Fibroblast of the aortic adventitia (primary cell): ENCODE measurements around the gene NPIPB6. TPM values are rescaled to one million over a fixed set of nuclear protein-coding genes. Genes with fewer than 3 reads are reported as not detected.
A peak's percentile ranks its signal among the peaks of the same experiment; 100 is the strongest.

Source experiments
- DNase-seq: peaks from one replicate; pipeline ENCODE4 v3.0.0-alpha.2; 2010; ENCODE audit warnings: low read depth
- H3K4me3 ChIP-seq: 2 replicates; pipeline ENCODE4 v1.5.1; 2011; ENCODE audit warnings: low read depth, mild to moderate bottlenecking, control low read depth, low read length, moderate library complexity
- CTCF ChIP-seq: IDR thresholded peaks from 2 replicates; pipeline ENCODE4 v1.5.1; 2011; ENCODE audit warnings: mild to moderate bottlenecking, low read length, control low read depth, inconsistent platforms; ENCODE audit not compliant: insufficient read depth
- total RNA-seq: library from RNA; depleted of rRNA; stranded (reverse); fragments of >200 nt; gene quantifications from 2 replicates; pipeline ENCODE4 v1.2.3, GENCODE V29; 2012; ENCODE audit warnings: low replicate concordance

NPIPB6 gene
- total RNA-seq, 1 donor = not detected

- no peak for TF ChIP-seq CTCF
- no peak for DNase-seq
Observed at GRCh38 chr16:28319476-28320022, 43.8 kb downstream of the NPIPB6 start.

GRCh38 chr16:28318042-28318744 lies 45.1 kb downstream of the NPIPB6 start:
- H3K4me3 ChIP-seq = no peak overlapping the region
- no peak for DNase-seq
- no peak for TF ChIP-seq CTCF

More at GRCh38 chr16:28319476-28320022, 43.8 kb downstream of the NPIPB6 start:
- no peak overlapping the region for H3K4me3 ChIP-seq

- H3K4me3 ChIP-seq = no peak overlapping the region
- peak; percentile 39 for DNase-seq
- TF ChIP-seq CTCF = peak; percentile 89
Observed at GRCh38 chr16:28317040-28317880, 46.0 kb downstream of the NPIPB6 start.

GRCh38 chr16:28316054-28316453 lies 47.3 kb downstream of the NPIPB6 start:
- TF ChIP-seq CTCF = no peak
- DNase-seq = no peak
- H3K4me3 ChIP-seq = no peak overlapping the region

- TF ChIP-seq CTCF = no peak
- no peak overlapping the region for H3K4me3 ChIP-seq
- no peak for DNase-seq
Observed at GRCh38 chr16:28313587-28313986, 49.7 kb downstream of the NPIPB6 start.

GRCh38 chr16:28312327-28312726 lies 51.0 kb downstream of the NPIPB6 start:
- DNase-seq = no peak
- no peak overlapping the region for H3K4me3 ChIP-seq
- no peak for TF ChIP-seq CTCF
